MM.1S (cell line): ENCODE data around the gene SMPD3.

Experiments
- EZH2 ChIP-seq: fragments of 300-600 bp; sonication (generic); optimal IDR thresholded peaks from 2 replicates; pipeline ENCODE3; 2017; ENCODE audit warnings: low read depth, mild to moderate bottlenecking, antibody characterized with exemption, low read length, mixed read lengths
- TF ChIP-seq, protein P1 (sequence below): fragments of 300-600 bp; sonication (generic); IDR thresholded peaks from 2 replicates; pipeline ENCODE4 v1.5.1; 2016; ENCODE audit warnings: antibody characterized with exemption, low read length, mixed read lengths

DNA sequence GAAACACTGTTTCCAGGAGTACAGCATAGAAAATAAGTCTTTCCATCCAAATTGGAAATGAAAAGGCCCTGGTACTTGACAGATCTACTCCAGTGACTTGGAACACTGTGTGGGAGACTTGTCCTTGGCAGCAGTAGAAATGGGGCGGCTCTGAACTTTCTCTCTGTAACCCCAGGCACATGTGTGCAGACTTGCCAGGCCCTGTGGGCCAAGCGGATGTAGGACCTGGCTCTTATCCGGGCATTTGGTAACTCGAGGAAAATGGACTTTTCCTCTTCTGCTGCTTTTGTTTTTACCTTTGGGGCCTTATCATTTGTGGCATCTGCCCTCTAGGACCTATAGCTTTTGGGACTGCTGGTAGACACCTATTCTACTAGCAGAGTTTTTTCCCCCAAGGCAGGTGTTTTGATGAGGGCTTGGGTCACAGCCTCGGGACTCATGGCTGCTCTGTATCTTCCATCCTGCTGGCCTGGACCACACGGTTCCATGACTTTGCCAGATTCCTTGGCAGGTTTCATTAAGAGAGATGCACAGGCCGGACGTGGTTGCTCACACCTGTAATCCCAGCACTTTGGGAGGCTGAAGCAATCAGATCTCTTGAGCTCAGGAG lies 43.5 kb downstream of the SMPD3 start:
- TF ChIP-seq, protein P1, sequence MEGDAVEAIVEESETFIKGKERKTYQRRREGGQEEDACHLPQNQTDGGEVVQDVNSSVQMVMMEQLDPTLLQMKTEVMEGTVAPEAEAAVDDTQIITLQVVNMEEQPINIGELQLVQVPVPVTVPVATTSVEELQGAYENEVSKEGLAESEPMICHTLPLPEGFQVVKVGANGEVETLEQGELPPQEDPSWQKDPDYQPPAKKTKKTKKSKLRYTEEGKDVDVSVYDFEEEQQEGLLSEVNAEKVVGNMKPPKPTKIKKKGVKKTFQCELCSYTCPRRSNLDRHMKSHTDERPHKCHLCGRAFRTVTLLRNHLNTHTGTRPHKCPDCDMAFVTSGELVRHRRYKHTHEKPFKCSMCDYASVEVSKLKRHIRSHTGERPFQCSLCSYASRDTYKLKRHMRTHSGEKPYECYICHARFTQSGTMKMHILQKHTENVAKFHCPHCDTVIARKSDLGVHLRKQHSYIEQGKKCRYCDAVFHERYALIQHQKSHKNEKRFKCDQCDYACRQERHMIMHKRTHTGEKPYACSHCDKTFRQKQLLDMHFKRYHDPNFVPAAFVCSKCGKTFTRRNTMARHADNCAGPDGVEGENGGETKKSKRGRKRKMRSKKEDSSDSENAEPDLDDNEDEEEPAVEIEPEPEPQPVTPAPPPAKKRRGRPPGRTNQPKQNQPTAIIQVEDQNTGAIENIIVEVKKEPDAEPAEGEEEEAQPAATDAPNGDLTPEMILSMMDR: no peak
- no peak for TF ChIP-seq EZH2
